ENCODE measurements around the gene HDDC2. TPM values are rescaled to one million over a fixed set of nuclear protein-coding genes. Genes with fewer than 3 reads are reported as not detected.

The HDDC2 gene
- total RNA-seq, 1 donor, result 71.5 TPM

GRCh38 chr6:125273251-125273650 lies 28.5 kb downstream of the HDDC2 start:
- TF ChIP-seq CTCF (IDR thresholded peaks at IDR 0.05; ENCODE audit: insufficient read depth, low read length), result no peak
- DNase-seq (ENCODE audit: low read depth), result no peak
- H3K4me3 ChIP-seq (ENCODE audit: low read depth, low read length), result no peak overlapping the region

- H3K4me3 ChIP-seq (ENCODE audit: low read depth, low read length), result no peak overlapping the region
- peak; percentile 16 for DNase-seq (ENCODE audit: low read depth)
- no peak for TF ChIP-seq CTCF (IDR thresholded peaks at IDR 0.05; ENCODE audit: insufficient read depth, low read length)
Measured at GRCh38 chr6:125271486-125272159, 30.1 kb downstream of the HDDC2 start.

GRCh38 chr6:125270380-125270779 lies 31.4 kb downstream of the HDDC2 start:
- DNase-seq (ENCODE audit: low read depth), result no peak
- no peak for TF ChIP-seq CTCF (IDR thresholded peaks at IDR 0.05; ENCODE audit: insufficient read depth, low read length)

GRCh38 chr6:125269328-125269985 lies 32.3 kb downstream of the HDDC2 start:
- no peak for TF ChIP-seq CTCF (IDR thresholded peaks at IDR 0.05; ENCODE audit: insufficient read depth, low read length)
- no peak for DNase-seq (ENCODE audit: low read depth)
- H3K4me3 ChIP-seq (ENCODE audit: low read depth, low read length), result no peak overlapping the region

More at GRCh38 chr6:125270380-125270779, 31.4 kb downstream of the HDDC2 start:
- no peak overlapping the region for H3K4me3 ChIP-seq (ENCODE audit: low read depth, low read length)

GRCh38 chr6:125268765-125269164 lies 33.0 kb downstream of the HDDC2 start:
- H3K4me3 ChIP-seq (ENCODE audit: low read depth, low read length), result no peak overlapping the region
- no peak for TF ChIP-seq CTCF (IDR thresholded peaks at IDR 0.05; ENCODE audit: insufficient read depth, low read length)
- DNase-seq (ENCODE audit: low read depth), result no peak

- peak; percentile 16 for DNase-seq (ENCODE audit: low read depth)
- H3K4me3 ChIP-seq (ENCODE audit: low read depth, low read length), result no peak overlapping the region
- no peak for TF ChIP-seq CTCF (IDR thresholded peaks at IDR 0.05; ENCODE audit: insufficient read depth, low read length)
Measured at GRCh38 chr6:125267806-125268523, 33.8 kb downstream of the HDDC2 start.
